OCI-LY1 (cell line): ENCODE data around the gene FOXN1.

Source experiments
- H2AFZ ChIP-seq: fragments of 200-600 bp; sonication (generic), shearing (Covaris generic); 2 replicates; pipeline ENCODE4 v1.6.0; 2014; ENCODE audit warnings: antibody characterized with exemption, mild to moderate bottlenecking, low read length
- H3F3A ChIP-seq: fragments of 200-600 bp; sonication (generic), shearing (Covaris generic); 2 replicates; pipeline ENCODE4 v1.6.0; 2014; ENCODE audit warnings: mild to moderate bottlenecking, antibody characterized with exemption, low read length, moderate library complexity; ENCODE audit not compliant: insufficient read depth
- H3K27ac ChIP-seq: fragments of 200-600 bp; sonication (generic); 2 replicates; pipeline ENCODE4 v1.5.1; 2014; ENCODE audit warnings: low read length, mixed run types, mild to moderate bottlenecking, low read depth; ENCODE audit not compliant: poor library complexity, severe bottlenecking
- H3K27me3 ChIP-seq: fragments of 200-600 bp; sonication (generic); 2 replicates; pipeline ENCODE4 v1.6.0; 2014; ENCODE audit warnings: antibody characterized with exemption, mild to moderate bottlenecking, low read length, moderate library complexity; ENCODE audit not compliant: insufficient read depth
- H3K36me3 ChIP-seq: fragments of 200-600 bp; sonication (generic); 2 replicates; pipeline ENCODE4 v1.6.1; 2014; ENCODE audit warnings: mild to moderate bottlenecking, antibody characterized with exemption, low read length, moderate library complexity, mixed read lengths; ENCODE audit not compliant: insufficient read depth
- H3K4me1 ChIP-seq: fragments of 200-600 bp; sonication (generic); 2 replicates; pipeline ENCODE4 v1.5.1; 2014; ENCODE audit warnings: mild to moderate bottlenecking, low read length, moderate library complexity; ENCODE audit not compliant: insufficient read depth, severe bottlenecking
- H3K4me2 ChIP-seq: fragments of 200-600 bp; sonication (generic), shearing (Covaris generic); 2 replicates; pipeline ENCODE4 v1.6.1; 2014; ENCODE audit warnings: low read length
- H3K4me3 ChIP-seq: fragments of 200-600 bp; sonication (generic); 2 replicates; pipeline ENCODE4 v1.5.1; 2014; ENCODE audit warnings: low read length, low read depth, mild to moderate bottlenecking, mixed read lengths; ENCODE audit not compliant: poor library complexity, severe bottlenecking
- H3K79me2 ChIP-seq: fragments of 200-600 bp; shearing (Covaris generic); 2 replicates; pipeline ENCODE4 v1.6.1; 2016; ENCODE audit warnings: mixed run types, low read length, mixed read lengths; ENCODE audit not compliant: insufficient read depth
- H3K9ac ChIP-seq: fragments of 200-600 bp; sonication (generic), shearing (Covaris generic); 2 replicates; pipeline ENCODE4 v1.6.1; 2014; ENCODE audit warnings: mild to moderate bottlenecking, low read length, mixed read lengths
- H3K9me2 ChIP-seq: fragments of 200-600 bp; sonication (generic), shearing (Covaris generic); 2 replicates; pipeline ENCODE4 v1.6.1; 2014; ENCODE audit warnings: low read depth, mild to moderate bottlenecking, low read length, mixed read lengths
- H3K9me3 ChIP-seq: fragments of 200-600 bp; shearing (Covaris generic); 2 replicates; pipeline ENCODE4 v1.6.1; 2014; ENCODE audit warnings: low read length, mixed read lengths
- H4K20me1 ChIP-seq: fragments of 200-600 bp; sonication (generic), shearing (Covaris generic); 2 replicates; pipeline ENCODE4 v1.6.0; 2016; ENCODE audit warnings: mild to moderate bottlenecking, low read length; ENCODE audit not compliant: insufficient read depth
- EZH2 ChIP-seq: fragments of 200-600 bp; sonication (generic), shearing (Covaris generic); IDR thresholded peaks from 2 replicates; pipeline ENCODE4 v1.8.0; 2017; ENCODE audit warnings: borderline replicate concordance, mixed run types, mild to moderate bottlenecking, antibody characterized with exemption, low read length, moderate library complexity, mixed read lengths
- TF ChIP-seq, protein P1 (sequence below): fragments of 200-600 bp; sonication (generic), shearing (Covaris generic); IDR thresholded peaks from 2 replicates; pipeline ENCODE4 v1.5.1; 2017; ENCODE audit warnings: mild to moderate bottlenecking, antibody characterized with exemption, low read length, moderate library complexity, mixed read lengths

The FOXN1 gene

GRCh38 chr17:28544402-28545140 lies 38.4 kb downstream of the FOXN1 start:
- H4K20me1 ChIP-seq, result no peaks in the 10 kb centered on the region
- no peak overlapping the region for H3K4me3 ChIP-seq
- H3K4me2 ChIP-seq, result no peak overlapping the region
- H3K79me2 ChIP-seq, result no peaks in the 10 kb centered on the region
- H2AFZ ChIP-seq, result no peak overlapping the region
- no peak for TF ChIP-seq EZH2
- TF ChIP-seq, protein P1, sequence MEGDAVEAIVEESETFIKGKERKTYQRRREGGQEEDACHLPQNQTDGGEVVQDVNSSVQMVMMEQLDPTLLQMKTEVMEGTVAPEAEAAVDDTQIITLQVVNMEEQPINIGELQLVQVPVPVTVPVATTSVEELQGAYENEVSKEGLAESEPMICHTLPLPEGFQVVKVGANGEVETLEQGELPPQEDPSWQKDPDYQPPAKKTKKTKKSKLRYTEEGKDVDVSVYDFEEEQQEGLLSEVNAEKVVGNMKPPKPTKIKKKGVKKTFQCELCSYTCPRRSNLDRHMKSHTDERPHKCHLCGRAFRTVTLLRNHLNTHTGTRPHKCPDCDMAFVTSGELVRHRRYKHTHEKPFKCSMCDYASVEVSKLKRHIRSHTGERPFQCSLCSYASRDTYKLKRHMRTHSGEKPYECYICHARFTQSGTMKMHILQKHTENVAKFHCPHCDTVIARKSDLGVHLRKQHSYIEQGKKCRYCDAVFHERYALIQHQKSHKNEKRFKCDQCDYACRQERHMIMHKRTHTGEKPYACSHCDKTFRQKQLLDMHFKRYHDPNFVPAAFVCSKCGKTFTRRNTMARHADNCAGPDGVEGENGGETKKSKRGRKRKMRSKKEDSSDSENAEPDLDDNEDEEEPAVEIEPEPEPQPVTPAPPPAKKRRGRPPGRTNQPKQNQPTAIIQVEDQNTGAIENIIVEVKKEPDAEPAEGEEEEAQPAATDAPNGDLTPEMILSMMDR, result no peak
- H3K27me3 ChIP-seq, result no peaks in the 10 kb centered on the region
- no peaks in the 10 kb centered on the region for H3K9me2 ChIP-seq
- H3K9ac ChIP-seq, result no peak overlapping the region
- no peaks in the 10 kb centered on the region for H3K9me3 ChIP-seq
- H3K4me1 ChIP-seq, result peaks cover 15% of the 10 kb centered on the region
- no peaks in the 10 kb centered on the region for H3K36me3 ChIP-seq
- H3F3A ChIP-seq, result no peaks in the 10 kb centered on the region
- H3K27ac ChIP-seq, result no peak overlapping the region

DNA sequence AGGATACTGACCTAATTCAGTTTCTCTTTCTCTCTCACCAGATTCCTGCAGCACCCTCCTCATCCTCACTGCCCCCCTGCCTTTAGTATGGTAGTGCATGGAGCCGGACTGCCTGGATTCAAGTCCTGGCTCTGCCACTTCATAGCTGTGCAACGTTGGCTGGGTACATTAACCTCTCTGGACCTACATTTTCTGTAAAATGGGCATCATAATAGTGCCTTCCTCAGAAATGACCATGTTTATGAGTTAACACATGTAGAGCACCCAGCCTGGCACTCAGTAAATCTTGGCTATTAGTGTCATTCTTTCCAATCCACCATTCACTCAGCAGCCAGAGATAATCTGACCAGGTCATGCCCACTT lies 39.0 kb downstream of the FOXN1 start:
- H3K36me3 ChIP-seq, result no peaks in the 10 kb centered on the region
- H3K9ac ChIP-seq, result no peak overlapping the region
- no peak overlapping the region for H3K27ac ChIP-seq
- H3K9me3 ChIP-seq, result no peaks in the 10 kb centered on the region
- no peaks in the 10 kb centered on the region for H3F3A ChIP-seq
- peaks cover 15% of the 10 kb centered on the region for H3K4me1 ChIP-seq
- H2AFZ ChIP-seq, result no peak overlapping the region
- H3K4me3 ChIP-seq, result no peak overlapping the region
- TF ChIP-seq, protein P1, result no peak
- no peak for TF ChIP-seq EZH2
- H3K9me2 ChIP-seq, result no peaks in the 10 kb centered on the region
- no peak overlapping the region for H3K4me2 ChIP-seq
- H3K27me3 ChIP-seq, result no peaks in the 10 kb centered on the region
- H3K79me2 ChIP-seq, result no peaks in the 10 kb centered on the region
- H4K20me1 ChIP-seq, result no peaks in the 10 kb centered on the region

DNA sequence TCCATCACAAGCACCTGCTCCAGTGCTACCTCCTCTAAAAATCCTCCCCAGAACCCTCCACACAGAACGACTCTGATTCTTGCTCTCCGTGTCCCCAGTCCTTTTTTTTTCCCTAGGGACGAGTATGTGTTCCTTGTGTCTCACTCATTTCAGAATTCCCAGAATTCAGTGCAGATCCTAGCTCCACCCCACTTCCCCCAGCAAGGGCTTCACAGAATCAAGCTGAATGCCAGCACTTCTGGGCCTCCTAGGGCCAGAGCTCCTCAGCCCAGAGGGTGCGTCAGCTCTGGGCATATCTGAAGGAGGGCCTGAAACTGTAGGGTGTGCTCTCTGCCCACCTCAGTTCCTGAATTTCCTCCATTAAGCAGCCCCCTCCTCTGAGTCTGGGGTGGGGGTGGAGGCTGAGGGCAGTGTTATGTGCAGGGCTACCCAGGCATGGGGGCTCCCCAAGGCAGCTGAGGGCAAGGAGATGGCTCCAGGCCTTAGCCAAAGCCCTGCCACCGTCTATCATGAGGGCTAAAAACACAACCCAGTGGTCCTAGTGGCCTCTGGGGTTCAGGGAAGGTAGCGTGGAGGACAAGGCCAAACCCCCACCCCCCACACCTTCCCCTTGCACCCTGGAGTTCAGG lies 39.8 kb downstream of the FOXN1 start:
- H3K27ac ChIP-seq, result no peak overlapping the region
- H3K27me3 ChIP-seq, result no peaks in the 10 kb centered on the region
- H3K79me2 ChIP-seq, result no peaks in the 10 kb centered on the region
- no peaks in the 10 kb centered on the region for H4K20me1 ChIP-seq
- no peak overlapping the region for H3K4me2 ChIP-seq
- peaks cover 15% of the 10 kb centered on the region for H3K4me1 ChIP-seq
- no peaks in the 10 kb centered on the region for H3K9me3 ChIP-seq
- H3K36me3 ChIP-seq, result no peaks in the 10 kb centered on the region
- H3K9ac ChIP-seq, result no peak overlapping the region
- H3K9me2 ChIP-seq, result no peaks in the 10 kb centered on the region
- no peak overlapping the region for H3K4me3 ChIP-seq
- H2AFZ ChIP-seq, result no peak overlapping the region
- no peaks in the 10 kb centered on the region for H3F3A ChIP-seq
- TF ChIP-seq, protein P1, result no peak
- no peak for TF ChIP-seq EZH2
